NCI-H2081 treated with DMSO at 0.1 percent for 48 hours (cell line): ENCODE measurements around the gene ADAMTS2.

Experiments
- DNase-seq: peaks from one replicate; lab custom pipeline; 2025; lab: John Stamatoyannopoulos, UW

ADAMTS2 gene

DNA sequence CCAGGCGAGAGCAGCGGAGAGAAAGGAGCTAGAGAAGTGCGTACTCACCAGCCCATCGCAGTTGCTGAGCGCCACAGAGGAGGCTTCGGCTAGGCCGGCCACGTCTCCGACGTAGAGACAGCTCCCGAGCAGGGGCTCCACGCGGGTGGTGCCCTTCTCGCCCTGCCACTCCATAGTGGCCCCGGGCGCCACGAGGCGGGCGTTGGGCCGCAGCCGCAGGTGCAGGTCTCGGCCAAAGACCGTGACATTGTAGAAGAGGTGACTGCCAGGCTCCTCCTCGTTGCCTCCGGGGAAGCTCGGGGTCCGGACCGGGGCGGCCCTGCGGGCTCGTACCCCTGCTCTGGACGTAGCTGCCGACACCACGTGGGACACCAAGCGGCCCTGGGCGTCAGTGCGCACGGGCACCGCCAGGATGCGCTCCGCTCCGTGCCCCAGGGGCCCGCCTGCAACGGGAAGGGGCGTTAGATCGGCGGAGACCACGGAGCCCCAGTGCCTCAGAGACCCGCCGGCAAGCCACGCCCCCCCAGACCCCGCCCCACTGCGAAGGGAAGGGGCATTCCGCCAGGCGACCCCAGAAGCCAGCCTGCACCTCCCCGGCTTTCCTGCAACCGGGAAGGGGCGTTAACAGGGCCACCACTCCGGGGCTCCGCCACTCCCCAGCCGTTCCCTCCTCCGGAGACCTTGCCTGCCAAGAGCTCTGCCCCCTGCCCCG lies 1.4 kb downstream of the ADAMTS2 start:
- no peak for DNase-seq

DNA sequence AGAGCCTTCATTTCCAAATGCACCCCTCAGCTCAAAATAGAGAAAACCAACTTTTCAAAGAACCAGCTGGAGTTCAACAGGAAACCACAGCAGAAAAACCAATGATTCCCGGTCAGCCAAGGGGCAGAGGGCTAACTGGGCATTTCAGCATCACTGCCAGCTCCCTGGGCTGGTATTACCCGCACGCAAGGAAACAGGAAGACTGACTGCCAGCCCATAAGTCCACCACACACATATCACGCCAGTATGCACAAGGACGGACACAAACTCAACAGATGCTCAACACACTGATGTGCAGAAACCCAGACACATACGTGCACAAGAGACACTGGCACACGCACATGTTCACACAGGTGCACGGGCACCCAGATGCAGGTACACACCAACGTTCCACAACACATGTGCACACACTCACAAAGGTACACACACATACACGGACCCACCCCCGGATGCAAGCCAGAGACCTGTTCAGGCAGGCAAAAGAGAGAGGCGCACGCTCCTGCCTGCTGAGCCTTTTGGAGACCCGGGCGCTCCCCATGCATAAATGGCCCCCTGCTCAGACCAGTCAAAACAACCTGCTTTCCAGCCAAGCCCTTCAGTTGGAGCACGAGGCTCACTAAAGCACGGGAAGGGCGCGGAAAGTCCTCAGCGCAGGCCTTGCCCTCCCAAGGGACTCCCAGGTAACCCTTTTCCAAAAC lies 2.1 kb downstream of the ADAMTS2 start:
- DNase-seq, result no peak

GRCh38 chr5:179342577-179342976 lies 2.7 kb downstream of the ADAMTS2 start:
- DNase-seq, result no peak

- no peak for DNase-seq
These were observed 4.8 kb downstream of the ADAMTS2 start for GRCh38 chr5:179340465-179340864.

DNA sequence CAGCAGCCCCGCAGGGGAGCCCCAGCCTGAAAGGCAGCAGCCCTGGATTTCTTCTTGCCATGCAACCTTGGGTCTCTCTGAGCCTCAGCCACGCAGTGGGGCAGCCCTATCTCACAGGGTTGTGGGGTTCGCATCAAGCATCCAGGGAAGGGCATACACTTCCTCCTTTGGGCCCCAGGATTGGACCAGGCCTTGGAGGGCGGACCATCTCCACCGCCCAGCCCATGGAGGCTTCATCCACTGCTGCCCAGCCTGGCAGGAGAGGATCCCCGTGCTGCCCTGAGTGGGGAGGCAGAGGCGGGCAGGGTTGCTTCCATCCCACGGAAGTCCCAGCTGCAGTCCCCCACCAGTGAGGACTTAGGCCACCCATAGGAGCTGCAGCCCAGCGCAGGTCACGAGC lies 5.3 kb downstream of the ADAMTS2 start:
- no peak for DNase-seq

- DNase-seq, result no peak
These were observed 6.2 kb downstream of the ADAMTS2 start for GRCh38 chr5:179339081-179339480.

- no peak for DNase-seq
These were observed 7.2 kb downstream of the ADAMTS2 start for GRCh38 chr5:179337796-179338676.

GRCh38 chr5:179336871-179337795 lies 8.1 kb downstream of the ADAMTS2 start:
- DNase-seq, result no peak

GRCh38 chr5:179336126-179336870 lies 9.0 kb downstream of the ADAMTS2 start:
- no peak for DNase-seq

- DNase-seq, result no peak
These were observed 11.2 kb downstream of the ADAMTS2 start for GRCh38 chr5:179333796-179334761.

DNA sequence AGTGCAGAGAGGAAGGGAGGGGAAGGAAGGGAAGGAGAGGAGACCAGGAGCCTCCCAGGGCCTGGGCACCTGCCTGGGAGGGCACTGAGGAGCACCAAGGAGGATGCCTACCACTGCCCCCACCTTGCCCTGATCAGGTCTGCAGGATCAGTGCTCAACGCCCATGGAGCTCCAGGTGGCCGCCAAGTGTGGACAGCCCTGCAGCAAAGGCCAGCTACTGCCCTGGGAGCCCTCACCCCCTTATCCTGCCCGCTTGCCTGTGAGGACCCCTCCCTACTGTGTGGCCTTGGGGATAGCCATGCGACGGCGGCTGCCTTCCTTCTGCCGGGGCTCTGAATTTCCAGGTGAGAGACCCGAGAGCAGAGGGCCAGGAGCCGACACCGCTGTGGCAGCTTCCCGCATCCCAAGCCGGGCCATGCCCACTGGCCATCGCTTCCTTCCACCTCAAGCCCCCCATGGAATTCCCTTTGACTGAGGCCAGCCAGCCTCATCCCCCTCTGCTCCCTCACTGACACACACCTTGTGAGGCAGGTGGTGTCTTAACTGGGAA lies 12.4 kb downstream of the ADAMTS2 start:
- no peak for DNase-seq

GRCh38 chr5:179331591-179332375 lies 13.5 kb downstream of the ADAMTS2 start:
- no peak for DNase-seq

DNA sequence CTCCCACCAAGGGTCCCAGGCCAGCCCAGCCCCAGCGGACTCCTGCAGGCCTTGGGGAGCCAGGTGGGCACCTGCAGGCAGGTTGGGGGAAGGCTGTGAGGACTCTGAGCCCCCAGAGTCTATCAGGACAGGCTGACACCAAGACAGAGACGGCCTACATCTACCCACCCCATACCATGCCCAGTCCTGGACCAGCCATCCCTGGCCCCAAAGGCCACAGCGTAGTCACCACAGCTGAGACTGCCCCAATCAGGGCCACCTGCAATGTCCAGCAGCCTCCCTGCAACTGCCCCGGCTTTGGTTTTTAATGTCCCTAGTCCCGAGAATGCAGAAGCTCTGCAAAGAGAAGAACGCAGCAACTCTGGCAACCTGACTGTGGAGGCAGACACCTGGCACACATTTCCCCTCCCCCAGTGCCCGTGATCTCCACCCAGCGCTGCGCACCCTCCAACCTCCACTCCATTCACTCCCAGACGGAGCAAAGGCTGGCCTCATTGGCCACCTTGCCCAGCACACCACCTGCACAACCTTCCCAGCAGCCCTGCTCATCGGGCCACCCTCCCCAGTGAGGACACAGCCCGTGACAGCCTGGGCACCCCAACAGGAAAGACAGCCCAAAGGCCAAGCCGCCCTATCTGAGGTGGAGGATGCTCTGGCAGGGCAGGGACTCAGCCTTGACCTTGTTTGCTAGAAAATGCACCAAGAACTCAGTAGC lies 14.9 kb downstream of the ADAMTS2 start:
- DNase-seq, result no peak

GRCh38 chr5:179328291-179328690 lies 17.0 kb downstream of the ADAMTS2 start:
- DNase-seq, result no peak

DNA sequence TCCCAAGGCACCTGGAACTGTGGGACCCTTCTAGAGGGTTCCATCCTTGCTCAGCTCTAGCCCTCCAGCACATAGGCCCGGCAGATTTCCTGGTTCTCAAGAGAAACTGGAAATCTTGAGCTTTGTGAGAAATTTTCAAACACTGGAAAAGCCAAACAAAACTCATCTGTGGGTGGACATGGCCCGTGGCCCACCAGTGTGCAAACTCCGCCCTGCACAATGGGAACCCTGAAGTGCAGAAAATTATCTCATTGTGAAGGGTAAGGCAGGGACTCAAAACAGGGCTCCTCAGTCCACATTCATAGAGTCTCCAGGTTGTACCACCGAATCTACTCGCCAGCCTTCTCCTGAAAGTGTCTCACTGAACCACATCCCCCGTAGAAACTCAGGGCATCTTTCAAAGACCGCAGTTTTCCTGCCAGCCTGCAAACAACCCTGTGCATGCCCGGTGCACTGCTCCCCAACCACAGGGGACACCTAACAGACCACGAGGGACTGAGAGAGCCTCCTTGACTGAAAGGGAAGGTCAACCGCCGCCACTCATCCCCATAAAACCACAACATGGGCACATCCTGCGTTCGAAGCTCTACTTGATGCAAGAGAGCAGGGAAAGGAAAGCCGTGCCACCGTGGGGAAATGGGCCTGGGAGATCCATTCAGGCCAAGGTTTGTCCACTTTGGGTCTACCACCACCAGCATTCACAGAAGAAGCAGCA lies 18.1 kb downstream of the ADAMTS2 start:
- DNase-seq, result no peak

DNA sequence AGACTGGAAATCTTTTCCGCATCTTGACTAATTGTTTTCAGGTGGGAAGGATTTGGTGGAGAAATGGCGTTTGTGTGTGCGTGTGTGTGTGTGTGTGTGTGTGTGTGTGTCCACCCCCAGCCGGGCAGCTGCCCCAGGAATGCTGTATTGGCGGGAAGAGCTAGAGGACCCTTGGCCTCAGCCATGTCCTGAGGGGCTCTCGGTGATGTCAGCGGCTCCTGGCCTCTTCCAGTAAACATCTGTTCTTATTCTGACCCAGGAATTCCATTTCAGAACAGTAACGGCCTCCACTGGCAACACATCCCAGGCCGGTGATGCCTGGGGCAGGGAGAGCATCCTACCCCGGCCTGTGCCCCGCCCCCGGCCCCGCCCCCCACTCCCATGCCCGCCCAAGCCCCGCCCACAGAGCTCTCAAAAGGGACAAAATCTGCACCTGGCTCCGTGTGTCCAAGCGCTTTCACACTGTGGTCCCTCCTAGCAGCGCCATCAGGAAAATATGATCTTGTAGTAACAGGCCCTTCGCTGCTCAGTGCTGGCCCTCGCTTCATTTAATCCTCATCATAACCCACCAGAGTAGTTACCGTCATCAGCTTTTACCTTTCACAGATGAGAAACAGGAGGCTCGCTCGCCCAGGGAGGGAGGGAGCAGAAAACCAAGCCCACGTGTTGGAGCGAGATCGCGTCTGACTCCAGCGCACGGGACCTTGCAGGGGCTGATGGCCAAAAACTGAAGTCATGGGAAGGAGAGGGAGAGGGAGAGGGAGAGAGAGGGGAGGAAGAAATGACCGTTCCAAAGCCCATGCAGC lies 18.9 kb downstream of the ADAMTS2 start:
- DNase-seq, result no peak
